KMS-11 (cell line): Measurements from ENCODE around the gene KIF16B.

Source experiments
- H2AFZ ChIP-seq: fragments of 200-600 bp; sonication (generic); 2 replicates; pipeline ENCODE4 v1.6.1; 2016; ENCODE audit warnings: antibody characterized with exemption, mixed run types, low read depth
- H3K27ac ChIP-seq: fragments of 200-600 bp; sonication (generic); 2 replicates; pipeline ENCODE4 v1.6.1; 2016; ENCODE audit warnings: mild to moderate bottlenecking, mixed run types
- H3K27me3 ChIP-seq: fragments of 200-600 bp; sonication (generic); 2 replicates; pipeline ENCODE4 v1.6.1; 2017; ENCODE audit warnings: mild to moderate bottlenecking, low read depth, mixed run types, moderate library complexity; ENCODE audit not compliant: insufficient read depth
- H3K36me3 ChIP-seq: fragments of 200-600 bp; sonication (generic); 2 replicates; pipeline ENCODE4 v1.6.1; 2017; ENCODE audit warnings: mild to moderate bottlenecking, mixed run types; ENCODE audit not compliant: insufficient read depth
- H3K4me1 ChIP-seq: fragments of 200-600 bp; sonication (generic); 2 replicates; pipeline ENCODE4 v1.6.1; 2016; ENCODE audit warnings: mild to moderate bottlenecking, low read depth, mixed run types; ENCODE audit not compliant: poor library complexity, severe bottlenecking
- H3K4me2 ChIP-seq: fragments of 200-600 bp; sonication (generic); 2 replicates; pipeline ENCODE4 v1.7.0; 2016; ENCODE audit warnings: mild to moderate bottlenecking, mixed run types
- H3K4me3 ChIP-seq: fragments of 200-600 bp; sonication (generic); IDR thresholded peaks from 2 replicates; pipeline ENCODE4 v1.6.1; 2017; ENCODE audit warnings: low read depth, low read length, mixed read lengths; ENCODE audit not compliant: insufficient read depth
- H3K79me2 ChIP-seq: fragments of 200-600 bp; sonication (generic); 2 replicates; pipeline ENCODE4 v1.6.1; 2016; ENCODE audit warnings: low read depth, mixed run types; ENCODE audit not compliant: insufficient read depth
- H3K9ac ChIP-seq: fragments of 200-600 bp; sonication (generic); 2 replicates; pipeline ENCODE4 v1.6.1; 2016; ENCODE audit warnings: mild to moderate bottlenecking, mixed run types
- H4K20me1 ChIP-seq: fragments of 200-600 bp; sonication (generic); 2 replicates; pipeline ENCODE4 v1.6.1; 2016; ENCODE audit warnings: mild to moderate bottlenecking, mixed run types; ENCODE audit not compliant: insufficient read depth
- TF ChIP-seq, protein P1 (sequence below): fragments of 200-600 bp; sonication (generic); conservative IDR thresholded peaks from 2 replicates; pipeline ENCODE4 v1.6.1; 2017; ENCODE audit warnings: low read depth, mild to moderate bottlenecking, antibody characterized with exemption, low read length, moderate library complexity, mixed read lengths

The KIF16B gene

DNA sequence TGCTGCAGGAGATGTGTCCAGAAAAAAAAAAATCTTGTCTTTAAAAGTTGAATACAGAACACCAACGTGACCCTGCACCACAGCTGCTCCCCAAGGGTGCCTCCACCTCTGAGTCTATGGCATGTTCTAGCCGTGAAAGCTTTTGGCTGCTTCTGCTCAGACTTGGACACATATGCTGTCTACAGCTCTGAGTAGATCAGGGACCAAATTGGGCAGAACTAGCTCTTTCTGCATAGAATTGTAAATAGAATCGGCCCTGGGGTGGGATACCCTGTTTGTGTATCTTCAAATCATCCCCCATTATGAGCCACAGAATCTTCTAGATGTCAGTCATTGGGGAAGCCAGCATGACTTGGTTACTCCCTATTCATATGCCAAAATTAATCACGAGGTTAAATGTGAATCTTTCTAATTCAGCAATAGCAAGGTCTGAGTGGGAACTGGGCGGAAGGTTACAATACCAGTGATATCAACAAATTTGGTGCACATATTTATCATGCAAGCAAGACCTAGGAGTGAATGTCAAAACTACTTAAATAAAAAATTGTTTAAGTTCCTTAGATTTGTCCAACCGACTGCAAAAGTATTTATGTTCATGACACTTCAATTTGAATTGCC lies 302.8 kb downstream of the KIF16B start:
- TF ChIP-seq, protein P1, sequence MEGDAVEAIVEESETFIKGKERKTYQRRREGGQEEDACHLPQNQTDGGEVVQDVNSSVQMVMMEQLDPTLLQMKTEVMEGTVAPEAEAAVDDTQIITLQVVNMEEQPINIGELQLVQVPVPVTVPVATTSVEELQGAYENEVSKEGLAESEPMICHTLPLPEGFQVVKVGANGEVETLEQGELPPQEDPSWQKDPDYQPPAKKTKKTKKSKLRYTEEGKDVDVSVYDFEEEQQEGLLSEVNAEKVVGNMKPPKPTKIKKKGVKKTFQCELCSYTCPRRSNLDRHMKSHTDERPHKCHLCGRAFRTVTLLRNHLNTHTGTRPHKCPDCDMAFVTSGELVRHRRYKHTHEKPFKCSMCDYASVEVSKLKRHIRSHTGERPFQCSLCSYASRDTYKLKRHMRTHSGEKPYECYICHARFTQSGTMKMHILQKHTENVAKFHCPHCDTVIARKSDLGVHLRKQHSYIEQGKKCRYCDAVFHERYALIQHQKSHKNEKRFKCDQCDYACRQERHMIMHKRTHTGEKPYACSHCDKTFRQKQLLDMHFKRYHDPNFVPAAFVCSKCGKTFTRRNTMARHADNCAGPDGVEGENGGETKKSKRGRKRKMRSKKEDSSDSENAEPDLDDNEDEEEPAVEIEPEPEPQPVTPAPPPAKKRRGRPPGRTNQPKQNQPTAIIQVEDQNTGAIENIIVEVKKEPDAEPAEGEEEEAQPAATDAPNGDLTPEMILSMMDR, result no peak
- no peak overlapping the region for H2AFZ ChIP-seq
- H4K20me1 ChIP-seq, result no peaks in the 10 kb centered on the region
- no peaks in the 10 kb centered on the region for H3K4me1 ChIP-seq
- H3K79me2 ChIP-seq, result no peaks in the 10 kb centered on the region
- no peak overlapping the region for H3K27ac ChIP-seq
- H3K4me3 ChIP-seq, result no peak overlapping the region
- H3K4me2 ChIP-seq, result no peak overlapping the region
- no peaks in the 10 kb centered on the region for H3K27me3 ChIP-seq
- H3K9ac ChIP-seq, result no peak overlapping the region
- no peaks in the 10 kb centered on the region for H3K36me3 ChIP-seq

DNA sequence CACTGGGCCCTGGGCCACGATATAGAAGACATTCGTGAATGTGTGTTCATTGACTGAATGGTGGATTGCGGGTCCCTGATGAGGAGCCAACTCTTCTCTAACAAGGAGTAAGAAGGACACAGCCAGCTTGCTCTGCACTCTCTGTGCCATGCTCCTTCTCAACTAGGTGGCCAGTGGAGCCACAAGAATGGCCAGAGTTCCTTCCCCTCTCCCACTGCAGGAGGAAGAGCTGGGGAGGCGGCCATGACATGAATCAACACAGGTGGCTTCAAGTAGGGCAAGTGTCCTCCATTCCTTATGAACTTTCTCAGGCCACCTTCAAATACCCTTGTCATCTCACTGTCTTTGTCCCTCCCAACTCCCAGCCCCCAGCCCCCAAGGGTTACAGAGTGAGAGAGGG lies 305.7 kb downstream of the KIF16B start:
- Histone ChIP-seq H3K4me1 (no peaks in the 10 kb centered on the region), H3K27ac (no peak overlapping the region), H3K9ac (no peak overlapping the region), H3K4me2 (no peak overlapping the region), H4K20me1 (no peaks in the 10 kb centered on the region), H2AFZ (no peak overlapping the region), H3K79me2 (no peaks in the 10 kb centered on the region), H3K36me3 (no peaks in the 10 kb centered on the region), H3K27me3 (no peaks in the 10 kb centered on the region), H3K4me3 (no peak overlapping the region)
- TF ChIP-seq, protein P1, result no peak

GRCh38 chr20:16265334-16265733 lies 307.9 kb downstream of the KIF16B start:
- Histone ChIP-seq H3K36me3 (no peaks in the 10 kb centered on the region), H3K4me2 (no peak overlapping the region), H4K20me1 (no peaks in the 10 kb centered on the region), H2AFZ (no peak overlapping the region), H3K27ac (no peak overlapping the region), H3K4me3 (no peak overlapping the region), H3K79me2 (no peaks in the 10 kb centered on the region), H3K27me3 (no peaks in the 10 kb centered on the region), H3K4me1 (no peaks in the 10 kb centered on the region), H3K9ac (no peak overlapping the region)
- TF ChIP-seq, protein P1, result no peak

- TF ChIP-seq, protein P1, result no peak
- H3K27ac ChIP-seq, result no peak overlapping the region
- H4K20me1 ChIP-seq, result no peaks in the 10 kb centered on the region
- H3K36me3 ChIP-seq, result no peaks in the 10 kb centered on the region
- no peak overlapping the region for H2AFZ ChIP-seq
- no peaks in the 10 kb centered on the region for H3K79me2 ChIP-seq
- no peak overlapping the region for H3K9ac ChIP-seq
- H3K4me3 ChIP-seq, result no peak overlapping the region
- H3K4me2 ChIP-seq, result no peak overlapping the region
- H3K27me3 ChIP-seq, result no peaks in the 10 kb centered on the region
- no peaks in the 10 kb centered on the region for H3K4me1 ChIP-seq
Observed at GRCh38 chr20:16263582-16263981, 309.7 kb downstream of the KIF16B start.
